HL-60/S4 (cell line): ENCODE measurements around the gene VWF.

Source experiments
- in situ Hi-C: fragments of 300-500 bp; cut with MboI; formaldehyde crosslinking; loops from 2 replicates; pipeline ENCODE4 v1.14.3; 2022; ENCODE audit warnings: low sequenced_read_pairs

VWF gene

GRCh38 chr12:5900533-5901205 is 223.8 kb downstream of the VWF start:
- in situ Hi-C loops: no loop called here

- in situ Hi-C loops: no loop called here
Measured at GRCh38 chr12:5900076-5900475, 224.4 kb downstream of the VWF start.

DNA sequence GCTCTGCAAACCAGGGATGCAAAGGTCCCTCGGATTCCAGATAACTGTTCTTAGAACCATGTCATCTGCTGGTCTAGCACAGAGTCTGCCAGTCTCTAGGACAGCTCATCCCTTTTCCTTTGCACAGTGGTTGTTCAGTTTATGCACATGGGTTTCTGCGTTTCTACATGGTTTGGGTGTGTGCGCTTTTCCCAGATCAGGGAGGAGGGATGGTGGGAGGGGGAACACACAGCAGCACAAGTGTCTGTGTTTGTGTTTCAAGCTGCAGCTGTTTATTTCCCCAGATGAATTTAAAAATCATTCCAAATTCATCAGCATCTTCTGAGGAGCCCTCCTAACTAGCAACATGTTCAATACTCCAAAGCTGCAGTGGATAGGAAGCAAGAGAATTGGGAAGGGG is 224.8 kb downstream of the VWF start:
- in situ Hi-C loops: no loop called here

GRCh38 chr12:5898874-5899273 is 225.6 kb downstream of the VWF start:
- in situ Hi-C loops: no loop called here
